Activated B cell treated with CpG ODN at 0.5 μM for 24 hours (primary cell): ENCODE data around the gene UBAP2L. TPM values are rescaled to one million over a fixed set of nuclear protein-coding genes. Genes with fewer than 3 reads are reported as not detected.
A peak's percentile ranks its signal among the peaks of the same experiment; 100 is the strongest.
"Not testable (repeated sequence)": the region's sequence is repeated elsewhere in the genome, so short reads cannot be mapped to it uniquely, and the experiment has no call there.

Source experiments
- ATAC-seq: fragments of 200-7000 bp; cut with Tn5 transposase; one replicate; pipeline ENCODE4 v1.10.0; 2021; ENCODE audit warnings: low read depth, mild to moderate bottlenecking, moderate library complexity
- CTCF ChIA-PET: fragments of 350-600 bp; sonication (Branson Sonifier 250); formaldehyde crosslinking; loops from one replicate; lab custom pipeline; 2021; ENCODE audit warnings: antibody characterized with exemption; lab: Charles Lee
- POLR2A ChIA-PET: fragments of 350-600 bp; sonication (Branson Sonifier 250); formaldehyde crosslinking; loops from one replicate; lab custom pipeline; 2021; ENCODE audit warnings: antibody characterized with exemption; lab: Charles Lee
- DNase-seq: peaks from one replicate; pipeline ENCODE4 v3.0.0; 2022
- H3K27ac Mint-ChIP-seq: one replicate; pipeline ENCODE4 v1.8.0; 2020; ENCODE audit warnings: mixed read lengths
- H3K27me3 Mint-ChIP-seq: one replicate; pipeline ENCODE4 v1.8.0; 2021; ENCODE audit warnings: mixed read lengths
- H3K36me3 Mint-ChIP-seq: one replicate; pipeline ENCODE4 v1.8.0; 2021; ENCODE audit warnings: low read depth, mixed read lengths
- H3K4me1 Mint-ChIP-seq: one replicate; pipeline ENCODE4 v1.8.0; 2021; ENCODE audit warnings: mixed read lengths
- H3K4me3 Mint-ChIP-seq: one replicate; pipeline ENCODE4 v1.8.0; 2020; ENCODE audit warnings: mild to moderate bottlenecking, mixed read lengths
- H3K9me3 Mint-ChIP-seq: one replicate; pipeline ENCODE4 v1.8.0; 2020; ENCODE audit warnings: mixed read lengths
- CTCF ChIP-seq: fragments of 200-600 bp; IDR thresholded peaks from one replicate; pipeline ENCODE4 v1.8.0; 2022; ENCODE audit warnings: antibody characterized with exemption, mild to moderate bottlenecking
- intact Hi-C: fragments of 100-400 bp; cut with micrococcal nuclease; formaldehyde crosslinking; loops from one replicate; pipeline ENCODE4 v1.15.1; 2024
- total RNA-seq: library from RNA; stranded (reverse); gene quantifications from 2 replicates; pipeline ENCODE4 v1.2.3, GENCODE V29; 2022

The UBAP2L gene
- total RNA-seq, 1 donor from 2014 or later: 234 TPM

- ChIA-PET CTCF (interaction anchor here (0.8 to 3.1 kb wide), 13 partner anchors 18 to 402 kb away, joined by 3 to 24 read pairs (median 3); partner anchors contain the start of gene HAX1), POLR2A (interaction anchor here (0.5 to 2.1 kb wide), 8 partner anchors 17 to 775 kb away, joined by 3 to 6 read pairs (median 3); partner anchors contain the start of gene UBAP2L)
- ATAC-seq: peak; percentile 75
- intact Hi-C loops: loop anchor here (1.0 kb wide), 2 partner anchors 73 to 136 kb away; partner anchors contain the start of gene HAX1
- Mint-ChIP-seq H3K4me3 (no peak overlapping the region), H3K36me3 (no peaks in the 10 kb centered on the region), H3K9me3 (no peaks in the 10 kb centered on the region), H3K27me3 (peaks cover 3% of the 10 kb centered on the region), H3K4me1 (no peaks in the 10 kb centered on the region), H3K27ac (no peak overlapping the region)
- no peak for TF ChIP-seq CTCF
- no peak for DNase-seq
Observed at GRCh38 chr1:154198756-154199562, 21.8 kb upstream of the UBAP2L start.

- no peak for ATAC-seq
- intact Hi-C loops: loop anchor here (1.0 kb wide), 2 partner anchors 73 to 136 kb away; partner anchors contain the start of gene HAX1
- no peaks in the 10 kb centered on the region for H3K9me3 Mint-ChIP-seq
- ChIA-PET CTCF (interaction anchor here (0.8 to 3.1 kb wide), 12 partner anchors 19 to 403 kb away, joined by 3 to 24 read pairs (median 3); partner anchors contain the start of gene HAX1), POLR2A (interaction anchor here (0.5 to 2.1 kb wide), 7 partner anchors 17 to 774 kb away, joined by 3 to 6 read pairs (median 3); partner anchors contain the start of gene UBAP2L)
- no peak overlapping the region for H3K27ac Mint-ChIP-seq
- no peaks in the 10 kb centered on the region for H3K36me3 Mint-ChIP-seq
- TF ChIP-seq CTCF: no peak
- no peaks in the 10 kb centered on the region for H3K27me3 Mint-ChIP-seq
- DNase-seq: no peak
- H3K4me3 Mint-ChIP-seq: no peak overlapping the region
- H3K4me1 Mint-ChIP-seq: no peaks in the 10 kb centered on the region
Observed at GRCh38 chr1:154199563-154199879, 21.2 kb upstream of the UBAP2L start.

- CTCF ChIA-PET, H3K27ac Mint-ChIP-seq, ATAC-seq, H3K27me3 Mint-ChIP-seq, H3K4me1 Mint-ChIP-seq, DNase-seq, H3K9me3 Mint-ChIP-seq, POLR2A ChIA-PET, intact Hi-C loops, H3K4me3 Mint-ChIP-seq: not testable (repeated sequence)
- H3K36me3 Mint-ChIP-seq: peaks cover 46% of the 10 kb centered on the region
Observed at GRCh38 chr1:154205778-154206177, 15.0 kb upstream of the UBAP2L start.

- Mint-ChIP-seq H3K4me3 (no peak within 1 kb of the TSS), H3K9me3 (no peaks in the 10 kb centered on the region), H3K4me1 (no peaks in the 10 kb centered on the region), H3K36me3 (peaks cover 48% of the 10 kb centered on the region), H3K27ac (no peak within 1 kb of the TSS), H3K27me3 (no peaks in the 10 kb centered on the region)
- TF ChIP-seq CTCF: no peak
- ChIA-PET CTCF (no interaction called here), POLR2A (no interaction called here)
- no peak for DNase-seq
- no peak for ATAC-seq
- intact Hi-C loops: no loop called here
Observed at GRCh38 chr1:154206196-154206595, 14.6 kb upstream of the UBAP2L start, which contains the start of gene CFAP141. Gene CFAP141, minus strand, starts transcription at chr1:154206333. Its CDS starts 26 bp downstream, at chr1:154206307.

GRCh38 chr1:154207262-154207661 lies 13.5 kb upstream of the UBAP2L start:
- Mint-ChIP-seq H3K4me1 (no peaks in the 10 kb centered on the region), H3K36me3 (peaks cover 57% of the 10 kb centered on the region), H3K4me3 (no peak overlapping the region), H3K9me3 (no peaks in the 10 kb centered on the region), H3K27ac (no peak overlapping the region), H3K27me3 (no peaks in the 10 kb centered on the region)
- DNase-seq (no peak), ATAC-seq (no peak)
- no peak for TF ChIP-seq CTCF
- ChIA-PET POLR2A (interaction anchor here (0.7 kb wide), 1 partner anchor 9 kb away, joined by 5 read pairs; no protein-coding TSS in a partner anchor), CTCF (no interaction called here)
- intact Hi-C loops: no loop called here
